Type B pancreatic cell (in vitro differentiated cells): Measurements from ENCODE around the gene TENM4. TPM values are rescaled to one million over a fixed set of nuclear protein-coding genes. Genes with fewer than 3 reads are reported as not detected.
A peak's percentile ranks its signal among the peaks of the same experiment; 100 is the strongest.

Experiments used
- DNase-seq: peaks from one replicate; pipeline ENCODE4 v3.0.0; 2021; ENCODE audit warnings: mixed read lengths; ENCODE audit not compliant: unreplicated experiment; ENCODE audit errors: extremely low spot score
- H3K27ac Mint-ChIP-seq: 2 replicates; pipeline ENCODE4 v1.8.0; 2021; ENCODE audit warnings: mild to moderate bottlenecking, mixed read lengths
- H3K27me3 Mint-ChIP-seq: 2 replicates; pipeline ENCODE4 v1.8.0; 2021; ENCODE audit warnings: mixed read lengths
- H3K36me3 Mint-ChIP-seq: 2 replicates; pipeline ENCODE4 v1.8.0; 2021; ENCODE audit warnings: mixed read lengths
- H3K4me1 Mint-ChIP-seq: one replicate; pipeline ENCODE4 v1.8.0; 2021; ENCODE audit warnings: mixed read lengths; ENCODE audit not compliant: unreplicated experiment
- H3K4me3 Mint-ChIP-seq: 2 replicates; pipeline ENCODE4 v1.8.0; 2021; ENCODE audit warnings: mild to moderate bottlenecking, mixed read lengths
- H3K9me3 Mint-ChIP-seq: 2 replicates; pipeline ENCODE4 v1.8.0; 2021; ENCODE audit warnings: mixed read lengths
- total RNA-seq: library from RNA; stranded (reverse); gene quantifications from 2 replicates; pipeline ENCODE4 v1.2.1, GENCODE V29; 2021; ENCODE audit warnings: low replicate concordance
- TF ChIP-seq, protein P1 (sequence below): fragments of 200-600 bp; sonication (generic); conservative IDR thresholded peaks from 2 replicates; pipeline ENCODE4 v1.5.0; 2021; ENCODE audit warnings: antibody characterized with exemption, mild to moderate bottlenecking

TENM4 gene
- total RNA-seq, 1 donor from 2014 or later = 156 TPM

DNA sequence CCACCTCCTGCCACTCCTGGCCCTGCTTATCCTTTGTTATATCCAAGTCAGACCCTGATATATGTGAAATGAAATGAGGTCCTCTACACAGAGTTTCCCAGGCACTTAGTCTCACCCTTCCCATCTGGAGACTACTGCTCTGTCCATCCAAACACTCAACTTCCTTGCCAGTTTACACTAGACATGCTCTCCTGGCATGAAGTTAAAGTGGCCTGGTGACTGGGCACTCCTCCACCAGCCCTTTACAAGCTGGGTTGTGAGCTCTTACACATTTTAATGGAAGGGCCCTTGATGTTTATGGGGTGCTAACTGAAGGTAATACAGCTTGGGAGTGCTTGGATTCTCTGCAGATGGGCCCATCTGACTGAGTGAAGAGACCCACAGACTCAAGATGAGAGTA, 650.0 kb downstream of the TENM4 start:
- H3K36me3 Mint-ChIP-seq = peaks cover 38% of the 10 kb centered on the region
- no peaks in the 10 kb centered on the region for H3K9me3 Mint-ChIP-seq
- TF ChIP-seq, protein P1, sequence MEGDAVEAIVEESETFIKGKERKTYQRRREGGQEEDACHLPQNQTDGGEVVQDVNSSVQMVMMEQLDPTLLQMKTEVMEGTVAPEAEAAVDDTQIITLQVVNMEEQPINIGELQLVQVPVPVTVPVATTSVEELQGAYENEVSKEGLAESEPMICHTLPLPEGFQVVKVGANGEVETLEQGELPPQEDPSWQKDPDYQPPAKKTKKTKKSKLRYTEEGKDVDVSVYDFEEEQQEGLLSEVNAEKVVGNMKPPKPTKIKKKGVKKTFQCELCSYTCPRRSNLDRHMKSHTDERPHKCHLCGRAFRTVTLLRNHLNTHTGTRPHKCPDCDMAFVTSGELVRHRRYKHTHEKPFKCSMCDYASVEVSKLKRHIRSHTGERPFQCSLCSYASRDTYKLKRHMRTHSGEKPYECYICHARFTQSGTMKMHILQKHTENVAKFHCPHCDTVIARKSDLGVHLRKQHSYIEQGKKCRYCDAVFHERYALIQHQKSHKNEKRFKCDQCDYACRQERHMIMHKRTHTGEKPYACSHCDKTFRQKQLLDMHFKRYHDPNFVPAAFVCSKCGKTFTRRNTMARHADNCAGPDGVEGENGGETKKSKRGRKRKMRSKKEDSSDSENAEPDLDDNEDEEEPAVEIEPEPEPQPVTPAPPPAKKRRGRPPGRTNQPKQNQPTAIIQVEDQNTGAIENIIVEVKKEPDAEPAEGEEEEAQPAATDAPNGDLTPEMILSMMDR = no peak
- peaks cover 19% of the 10 kb centered on the region for H3K4me1 Mint-ChIP-seq
- DNase-seq = no peak
- no peak overlapping the region for H3K27ac Mint-ChIP-seq
- no peaks in the 10 kb centered on the region for H3K27me3 Mint-ChIP-seq
- H3K4me3 Mint-ChIP-seq = no peak overlapping the region

DNA sequence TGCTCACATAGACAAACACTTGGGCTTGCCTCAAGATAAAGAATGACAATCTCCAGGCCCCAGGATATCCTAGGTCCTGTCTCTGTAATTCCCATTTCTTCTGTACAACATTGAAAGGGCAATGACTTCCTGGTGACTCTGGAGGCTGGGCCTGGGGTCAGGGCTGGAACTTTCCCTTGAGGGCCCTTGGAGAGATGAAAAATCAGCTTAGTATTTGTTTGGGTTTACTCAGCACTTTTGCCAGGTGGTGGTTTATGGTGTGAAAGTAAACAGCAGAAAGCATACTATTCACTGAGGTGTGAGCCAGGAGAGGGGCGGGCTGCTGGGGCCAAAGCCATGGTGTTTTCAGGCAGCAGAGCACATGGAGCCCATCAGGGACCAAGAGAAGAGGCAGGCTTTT, 651.5 kb downstream of the TENM4 start:
- H3K36me3 Mint-ChIP-seq = peaks cover 43% of the 10 kb centered on the region
- TF ChIP-seq, protein P1 = no peak
- no peak for DNase-seq
- no peak overlapping the region for H3K4me3 Mint-ChIP-seq
- H3K27ac Mint-ChIP-seq = no peak overlapping the region
- peaks cover 31% of the 10 kb centered on the region for H3K4me1 Mint-ChIP-seq
- H3K27me3 Mint-ChIP-seq = no peaks in the 10 kb centered on the region
- H3K9me3 Mint-ChIP-seq = no peaks in the 10 kb centered on the region

DNA sequence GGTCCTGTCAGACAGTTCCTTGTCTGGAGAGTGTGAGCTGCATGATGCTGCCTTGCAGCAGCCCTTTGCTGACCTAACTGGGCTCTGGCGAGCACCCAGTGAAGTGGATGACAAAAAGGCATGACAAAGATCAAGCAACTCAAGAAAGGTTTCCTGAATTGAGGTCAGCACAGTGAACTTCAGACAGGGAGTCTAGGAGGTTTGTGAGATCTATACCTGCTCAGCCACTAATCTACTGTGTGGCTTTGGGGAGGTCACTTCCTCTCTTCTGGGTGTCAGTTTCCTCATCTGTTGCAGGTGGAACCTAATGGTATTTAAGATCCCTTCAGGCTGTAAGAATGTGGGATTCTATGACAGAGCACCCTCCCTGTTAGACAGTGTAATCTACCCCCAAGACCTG, 652.3 kb downstream of the TENM4 start:
- peaks cover 39% of the 10 kb centered on the region for H3K4me1 Mint-ChIP-seq
- H3K9me3 Mint-ChIP-seq = no peaks in the 10 kb centered on the region
- H3K4me3 Mint-ChIP-seq = no peak overlapping the region
- no peak for DNase-seq
- H3K36me3 Mint-ChIP-seq = peaks cover 39% of the 10 kb centered on the region
- TF ChIP-seq, protein P1 = no peak
- H3K27me3 Mint-ChIP-seq = no peaks in the 10 kb centered on the region
- H3K27ac Mint-ChIP-seq = no peak overlapping the region

DNA sequence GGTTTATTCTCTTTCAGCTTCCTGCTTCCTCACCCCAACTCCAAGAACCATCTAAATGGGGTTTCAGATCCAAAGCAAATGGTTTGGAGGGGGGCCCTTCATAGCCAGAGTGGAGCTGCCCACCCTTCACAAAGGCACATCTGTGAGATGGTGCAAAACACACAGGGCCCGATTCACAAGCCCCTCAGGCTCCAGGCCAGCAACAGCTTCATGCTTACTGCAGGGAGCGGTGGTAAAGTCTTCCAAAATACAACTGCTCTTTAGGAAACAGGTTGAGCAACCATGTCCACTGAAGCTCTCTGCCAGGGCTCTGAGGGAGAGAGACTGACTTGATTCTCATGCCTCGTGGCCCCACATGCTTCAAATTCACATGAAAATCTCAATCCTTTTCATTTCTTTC, 653.1 kb downstream of the TENM4 start:
- H3K4me3 Mint-ChIP-seq = no peak overlapping the region
- H3K9me3 Mint-ChIP-seq = no peaks in the 10 kb centered on the region
- peaks cover 35% of the 10 kb centered on the region for H3K36me3 Mint-ChIP-seq
- H3K27ac Mint-ChIP-seq = no peak overlapping the region
- TF ChIP-seq, protein P1 = no peak
- no peak for DNase-seq
- H3K27me3 Mint-ChIP-seq = no peaks in the 10 kb centered on the region
- H3K4me1 Mint-ChIP-seq = peaks cover 39% of the 10 kb centered on the region

DNA sequence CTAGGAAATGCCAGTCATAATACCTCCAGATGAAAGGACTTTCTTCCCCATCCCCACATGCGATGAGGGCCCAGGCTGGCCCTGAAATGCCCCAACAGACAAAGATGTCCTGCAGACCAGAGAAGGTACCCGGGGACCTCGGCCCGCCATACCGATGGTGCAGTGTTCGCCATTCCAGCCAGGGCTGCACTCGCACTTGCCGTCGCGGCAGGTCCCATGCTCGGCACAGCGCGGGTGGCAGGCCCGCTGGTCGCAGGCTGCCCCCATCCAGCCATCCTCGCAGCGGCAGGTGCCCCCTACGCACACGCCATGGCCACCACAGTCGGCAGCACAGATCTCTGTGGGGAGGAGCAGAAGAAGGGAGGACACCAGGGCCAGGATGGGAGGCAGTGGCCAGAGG, 654.1 kb downstream of the TENM4 start:
- H3K4me1 Mint-ChIP-seq = peaks cover 39% of the 10 kb centered on the region
- no peak overlapping the region for H3K27ac Mint-ChIP-seq
- no peaks in the 10 kb centered on the region for H3K27me3 Mint-ChIP-seq
- TF ChIP-seq, protein P1 = no peak
- no peaks in the 10 kb centered on the region for H3K9me3 Mint-ChIP-seq
- H3K36me3 Mint-ChIP-seq = peaks cover 29% of the 10 kb centered on the region
- no peak overlapping the region for H3K4me3 Mint-ChIP-seq
- DNase-seq = no peak

DNA sequence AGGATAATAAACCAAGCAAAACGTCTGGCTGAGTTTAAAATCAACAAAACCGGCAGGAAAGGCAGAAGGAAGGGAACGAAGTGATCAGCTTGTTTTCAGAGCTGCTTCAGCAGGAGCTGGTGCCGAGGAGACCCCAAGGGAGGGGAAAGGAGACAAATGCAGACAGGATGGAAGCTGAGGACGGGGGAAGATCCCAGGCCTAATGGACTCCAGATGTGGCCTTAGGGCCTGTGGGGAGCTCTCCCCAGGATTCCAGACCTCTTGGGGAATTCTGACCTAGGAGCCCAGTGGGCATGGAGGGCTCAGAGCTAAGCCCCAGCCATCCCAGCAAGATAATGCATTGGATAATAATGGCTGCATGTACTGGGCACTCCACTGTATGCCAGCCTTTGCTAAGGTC, 654.7 kb downstream of the TENM4 start:
- Mint-ChIP-seq H3K27me3 (no peaks in the 10 kb centered on the region), H3K9me3 (no peaks in the 10 kb centered on the region), H3K27ac (peak overlapping the region; percentile 17), H3K4me3 (no peak overlapping the region), H3K36me3 (peaks cover 24% of the 10 kb centered on the region), H3K4me1 (peaks cover 39% of the 10 kb centered on the region)
- TF ChIP-seq, protein P1 = no peak
- no peak for DNase-seq
